Neural crest cell (in vitro differentiated cells): ENCODE data around the gene MAP2K1. TPM values are rescaled to one million over a fixed set of nuclear protein-coding genes. Genes with fewer than 3 reads are reported as not detected.

Experiments used
- DNase-seq: peaks from one replicate; pipeline ENCODE4 v3.0.0; 2021; ENCODE audit warnings: low read depth, mixed read lengths, low spot score
- H3K27ac Mint-ChIP-seq: one replicate; pipeline ENCODE4 v1.8.0; 2021; ENCODE audit warnings: mild to moderate bottlenecking, mixed read lengths; ENCODE audit not compliant: unreplicated experiment
- H3K27me3 Mint-ChIP-seq: 2 replicates; pipeline ENCODE4 v1.8.0; 2021; ENCODE audit warnings: low read depth, mild to moderate bottlenecking, mixed read lengths
- H3K36me3 Mint-ChIP-seq: 2 replicates; pipeline ENCODE4 v1.8.0; 2021; ENCODE audit warnings: low read depth, mild to moderate bottlenecking, mixed read lengths
- H3K4me1 Mint-ChIP-seq: 2 replicates; pipeline ENCODE4 v1.8.0; 2021; ENCODE audit warnings: mixed read lengths
- H3K4me3 Mint-ChIP-seq: one replicate; pipeline ENCODE4 v1.8.0; 2021; ENCODE audit warnings: mild to moderate bottlenecking, mixed read lengths
- H3K9me3 Mint-ChIP-seq: 2 replicates; pipeline ENCODE4 v1.8.0; 2021; ENCODE audit warnings: mixed read lengths
- CTCF ChIP-seq: fragments of 200-600 bp; sonication (generic); conservative IDR thresholded peaks from 2 replicates; pipeline ENCODE4 v1.5.0; 2021; ENCODE audit warnings: antibody characterized with exemption, mild to moderate bottlenecking
- total RNA-seq: library from RNA; stranded (reverse); gene quantifications from 2 replicates; pipeline ENCODE4 v1.2.1, GENCODE V29; 2021

Gene MAP2K1
- total RNA-seq, 1 donor from 2014 or later: 43.3 TPM

- H3K4me3 Mint-ChIP-seq: no peak overlapping the region
- no peak for TF ChIP-seq CTCF
- no peaks in the 10 kb centered on the region for H3K27me3 Mint-ChIP-seq
- no peak for DNase-seq
- H3K4me1 Mint-ChIP-seq: peaks cover 18% of the 10 kb centered on the region
- no peaks in the 10 kb centered on the region for H3K9me3 Mint-ChIP-seq
- H3K36me3 Mint-ChIP-seq: no peaks in the 10 kb centered on the region
- H3K27ac Mint-ChIP-seq: no peak overlapping the region
Measured at GRCh38 chr15:66474963-66475362, 88.3 kb downstream of the MAP2K1 start.

GRCh38 chr15:66476535-66476934, 89.8 kb downstream of the MAP2K1 start:
- Mint-ChIP-seq H3K4me1 (peaks cover 18% of the 10 kb centered on the region), H3K9me3 (no peaks in the 10 kb centered on the region), H3K36me3 (peaks cover 2% of the 10 kb centered on the region), H3K27ac (peak overlapping the region; percentile 37), H3K27me3 (no peaks in the 10 kb centered on the region), H3K4me3 (no peak overlapping the region)
- DNase-seq: no peak
- TF ChIP-seq CTCF: no peak

GRCh38 chr15:66477011-66477410, 90.3 kb downstream of the MAP2K1 start:
- no peak for TF ChIP-seq CTCF
- Mint-ChIP-seq H3K9me3 (no peaks in the 10 kb centered on the region), H3K4me1 (peaks cover 18% of the 10 kb centered on the region), H3K27me3 (no peaks in the 10 kb centered on the region), H3K4me3 (no peak overlapping the region), H3K36me3 (peaks cover 5% of the 10 kb centered on the region), H3K27ac (no peak overlapping the region)
- DNase-seq: no peak

GRCh38 chr15:66480267-66480666, 93.6 kb downstream of the MAP2K1 start:
- Mint-ChIP-seq H3K4me1 (no peaks in the 10 kb centered on the region), H3K27ac (no peak overlapping the region), H3K27me3 (no peaks in the 10 kb centered on the region), H3K4me3 (no peak overlapping the region), H3K9me3 (no peaks in the 10 kb centered on the region), H3K36me3 (peaks cover 14% of the 10 kb centered on the region)
- no peak for DNase-seq
- no peak for TF ChIP-seq CTCF

GRCh38 chr15:66481107-66481856, 94.6 kb downstream of the MAP2K1 start:
- H3K4me3 Mint-ChIP-seq: no peak overlapping the region
- no peak for TF ChIP-seq CTCF
- no peak for DNase-seq
- H3K36me3 Mint-ChIP-seq: peaks cover 14% of the 10 kb centered on the region
- no peaks in the 10 kb centered on the region for H3K9me3 Mint-ChIP-seq
- H3K27me3 Mint-ChIP-seq: no peaks in the 10 kb centered on the region
- H3K4me1 Mint-ChIP-seq: no peaks in the 10 kb centered on the region
- H3K27ac Mint-ChIP-seq: no peak overlapping the region
